GM12865 (cell line): ENCODE data around the gene PPIL6.

Source experiments
- DNase-seq: peaks from one replicate; pipeline ENCODE4 v3.0.0; 2010; ENCODE audit warnings: low read depth
- H3K4me3 ChIP-seq: 2 replicates; pipeline ENCODE4 v1.5.1; 2011; ENCODE audit warnings: mild to moderate bottlenecking, low read depth, low read length, control low read depth
- TF ChIP-seq, protein P1 (sequence below): IDR thresholded peaks from 2 replicates; pipeline ENCODE4 v1.5.1; 2011; ENCODE audit warnings: low read length, control low read depth, low read depth, inconsistent platforms; ENCODE audit not compliant: insufficient read depth; ENCODE audit errors: missing control alignments

The PPIL6 gene

DNA sequence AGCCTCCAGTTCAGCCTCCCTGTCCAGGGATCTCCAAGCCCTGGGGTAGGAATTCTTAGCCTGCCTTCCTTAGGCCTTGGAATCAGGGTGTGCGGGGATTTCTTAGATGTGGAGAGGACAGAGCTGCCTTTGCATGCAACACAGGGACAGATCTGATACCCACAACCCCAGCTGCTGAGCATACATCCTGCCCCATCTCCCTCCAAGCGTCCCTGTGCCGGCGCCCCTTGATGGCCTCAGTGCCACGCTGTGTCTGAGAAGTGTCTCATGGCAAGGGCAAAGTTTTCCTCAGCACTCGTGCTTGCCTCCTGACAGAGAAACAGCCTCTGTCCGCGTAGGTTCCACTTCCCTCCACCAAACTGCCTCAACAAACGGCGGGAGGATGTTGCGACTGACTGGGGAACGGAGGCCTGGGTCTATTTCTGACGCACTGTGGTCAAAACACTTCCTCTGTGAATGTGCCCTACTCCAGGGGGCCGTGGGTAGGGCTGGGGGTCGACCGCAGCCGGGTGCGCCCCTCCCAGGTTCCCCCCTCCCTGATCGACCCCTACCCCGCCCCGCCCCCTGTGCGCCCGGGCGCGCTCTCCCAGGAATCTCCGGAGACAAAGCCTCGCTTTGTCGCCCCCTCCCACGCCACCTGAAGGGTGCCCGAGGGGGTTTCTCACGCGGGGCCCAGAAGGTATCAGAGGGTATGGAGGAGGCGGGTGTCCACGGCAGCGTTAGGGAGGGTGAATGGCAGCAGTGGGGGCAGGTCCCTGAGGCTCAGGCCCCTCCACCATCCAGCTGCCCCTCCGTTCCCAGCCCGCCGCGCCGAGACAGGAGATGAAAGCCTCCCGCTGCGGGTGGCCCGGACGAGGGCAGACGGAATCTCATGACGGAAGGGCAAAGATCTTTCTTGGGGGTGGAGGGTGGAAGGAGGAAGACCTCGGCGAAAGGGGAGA, 14.3 kb upstream of the PPIL6 start:
- TF ChIP-seq, protein P1, sequence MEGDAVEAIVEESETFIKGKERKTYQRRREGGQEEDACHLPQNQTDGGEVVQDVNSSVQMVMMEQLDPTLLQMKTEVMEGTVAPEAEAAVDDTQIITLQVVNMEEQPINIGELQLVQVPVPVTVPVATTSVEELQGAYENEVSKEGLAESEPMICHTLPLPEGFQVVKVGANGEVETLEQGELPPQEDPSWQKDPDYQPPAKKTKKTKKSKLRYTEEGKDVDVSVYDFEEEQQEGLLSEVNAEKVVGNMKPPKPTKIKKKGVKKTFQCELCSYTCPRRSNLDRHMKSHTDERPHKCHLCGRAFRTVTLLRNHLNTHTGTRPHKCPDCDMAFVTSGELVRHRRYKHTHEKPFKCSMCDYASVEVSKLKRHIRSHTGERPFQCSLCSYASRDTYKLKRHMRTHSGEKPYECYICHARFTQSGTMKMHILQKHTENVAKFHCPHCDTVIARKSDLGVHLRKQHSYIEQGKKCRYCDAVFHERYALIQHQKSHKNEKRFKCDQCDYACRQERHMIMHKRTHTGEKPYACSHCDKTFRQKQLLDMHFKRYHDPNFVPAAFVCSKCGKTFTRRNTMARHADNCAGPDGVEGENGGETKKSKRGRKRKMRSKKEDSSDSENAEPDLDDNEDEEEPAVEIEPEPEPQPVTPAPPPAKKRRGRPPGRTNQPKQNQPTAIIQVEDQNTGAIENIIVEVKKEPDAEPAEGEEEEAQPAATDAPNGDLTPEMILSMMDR: no peak
- H3K4me3 ChIP-seq: peak overlapping the region; percentile 86
- peak; percentile 86 for DNase-seq

DNA sequence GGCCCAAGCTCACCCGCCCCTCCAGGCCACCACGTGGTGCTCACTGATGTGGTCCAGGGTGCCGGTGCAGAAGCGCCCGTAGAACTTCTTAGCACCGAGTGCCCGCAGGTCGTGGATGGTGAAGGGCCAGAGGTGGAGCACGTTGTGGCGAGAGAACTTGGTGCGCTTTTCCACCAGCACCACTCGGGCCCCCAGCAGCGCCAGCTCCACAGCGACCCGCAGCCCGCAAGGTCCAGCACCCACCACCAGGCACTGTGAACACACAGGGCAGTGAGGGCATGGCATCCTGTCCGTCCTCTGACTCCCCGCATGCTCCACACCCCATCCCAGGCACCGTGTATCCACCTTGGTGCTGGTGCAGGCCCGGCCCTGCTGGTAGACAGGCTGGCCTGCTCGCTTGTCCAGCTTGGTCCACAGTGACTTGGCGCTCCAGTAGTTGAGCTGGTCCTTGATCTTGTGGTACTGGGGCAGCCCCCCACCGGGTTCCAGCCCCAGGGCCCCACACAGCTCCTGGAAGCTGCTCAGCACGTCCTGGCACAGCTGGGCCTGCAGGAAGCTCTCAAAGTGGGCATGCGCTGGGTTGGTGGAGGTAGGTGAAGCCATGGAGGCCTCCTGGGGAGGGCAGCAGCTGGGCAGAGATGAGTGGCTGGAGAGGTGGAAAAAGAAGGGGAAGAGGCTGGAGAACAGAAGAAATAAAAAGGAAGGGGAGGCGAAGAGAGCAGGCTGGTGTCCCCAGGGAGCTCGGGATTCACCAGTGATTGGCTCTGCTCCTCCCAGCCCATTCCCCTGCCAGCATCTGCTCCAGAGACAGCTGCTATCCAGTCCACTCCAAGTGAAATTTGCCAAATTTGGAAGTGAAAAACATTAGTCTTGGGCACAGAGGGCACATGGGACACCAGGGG, 13.4 kb upstream of the PPIL6 start:
- H3K4me3 ChIP-seq: peak overlapping the region; percentile 86
- DNase-seq: no peak
- TF ChIP-seq, protein P1: no peak

DNA sequence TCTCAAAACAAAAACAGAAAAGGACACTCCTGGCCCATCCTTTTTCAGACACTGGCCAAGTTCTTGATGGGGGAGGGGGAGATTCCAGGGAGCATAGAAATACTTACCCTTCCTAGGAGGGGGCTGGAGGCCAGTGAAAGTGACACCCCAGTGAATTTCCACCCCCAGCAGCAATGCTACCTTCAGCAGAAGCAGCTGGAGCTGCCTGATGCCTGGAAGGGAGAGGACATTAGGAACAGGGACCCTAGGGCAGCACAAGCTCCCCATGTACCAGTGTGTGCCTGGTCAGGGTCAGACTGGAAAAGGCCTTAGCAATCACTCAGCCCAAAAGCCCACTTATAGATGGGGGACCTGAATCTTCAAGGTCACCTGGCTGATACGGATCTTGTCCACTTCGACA, 12.7 kb upstream of the PPIL6 start:
- DNase-seq: no peak
- no peak overlapping the region for H3K4me3 ChIP-seq
- TF ChIP-seq, protein P1: no peak

DNA sequence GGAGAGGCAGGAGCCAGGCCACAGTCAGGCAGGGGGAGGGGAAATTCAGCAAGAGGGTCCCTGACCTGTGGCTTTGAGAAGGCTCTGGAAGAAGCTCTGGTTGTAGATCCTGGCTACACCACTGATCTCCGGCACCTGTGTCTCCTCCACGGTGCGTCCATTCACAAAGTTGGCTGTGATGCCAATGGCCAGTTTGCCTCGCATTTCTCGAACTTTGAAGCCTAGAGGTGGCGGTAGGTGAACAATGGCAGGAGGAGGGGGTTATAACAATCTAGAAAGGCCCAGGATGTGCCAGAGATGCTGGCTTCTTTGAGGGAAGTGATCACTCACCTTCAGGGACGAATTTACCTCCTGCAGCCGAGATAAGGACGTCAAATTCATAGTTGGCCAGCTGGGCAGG, 11.8 kb upstream of the PPIL6 start:
- TF ChIP-seq, protein P1: no peak
- H3K4me3 ChIP-seq: no peak overlapping the region
- no peak for DNase-seq

DNA sequence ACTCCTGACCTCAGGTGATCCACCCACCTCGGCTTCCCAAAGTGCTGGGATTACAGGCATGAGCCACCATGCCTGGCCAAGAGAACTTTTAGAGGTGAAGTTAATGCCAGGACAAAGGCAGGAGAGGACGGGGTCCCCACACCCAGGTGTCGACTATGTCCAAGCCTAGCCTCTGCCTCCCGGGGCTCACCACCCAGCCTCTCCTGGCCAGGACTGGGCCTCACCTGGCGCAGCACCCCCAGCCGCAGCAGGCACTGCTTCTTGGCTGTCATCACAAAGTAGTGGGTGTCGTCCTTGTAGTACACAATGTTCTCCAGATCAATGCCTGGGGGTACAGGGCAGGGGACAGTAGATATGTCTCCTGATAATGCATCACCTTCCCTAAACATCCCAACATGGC, 10.9 kb upstream of the PPIL6 start:
- DNase-seq: no peak
- no peak overlapping the region for H3K4me3 ChIP-seq
- TF ChIP-seq, protein P1: no peak

DNA sequence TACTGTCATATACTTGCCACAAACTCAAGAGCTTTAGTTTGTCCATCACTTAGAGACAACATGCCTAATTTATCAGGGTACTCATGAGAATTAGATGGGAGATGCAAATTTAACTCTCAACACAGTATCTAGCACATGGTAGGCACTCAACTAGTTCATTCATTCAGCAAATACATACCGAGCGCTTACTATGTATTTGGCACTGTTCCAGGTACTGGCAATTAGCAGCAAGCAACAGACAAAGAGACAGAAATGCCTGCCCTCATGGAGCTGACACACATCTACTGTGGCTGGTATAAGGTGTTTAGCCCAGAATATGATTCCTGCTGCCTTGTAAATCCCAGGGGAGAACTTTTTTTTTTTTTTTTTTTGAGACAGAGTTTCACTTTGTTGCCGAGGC, 10.4 kb upstream of the PPIL6 start:
- H3K4me3 ChIP-seq: no peak overlapping the region
- DNase-seq: no peak
- TF ChIP-seq, protein P1: no peak
